ENCODE measurements around the gene FNTB. TPM values are rescaled to one million over a fixed set of nuclear protein-coding genes. Genes with fewer than 3 reads are reported as not detected.
A peak's percentile ranks its signal among the peaks of the same experiment; 100 is the strongest.

FNTB gene
- total and polyA plus RNA-seq, 8 donors, result 4.6 to 9.5 (median 6.7) TPM

GRCh38 chr14:65100922-65101541, 114.3 kb downstream of the FNTB start:
- no peak for TF ChIP-seq CTCF (IDR thresholded peaks at IDR 0.05)
- WGBS, 2 donors, result 33 to 45% methylated on average over 6 of the region's 6 CpGs
- H3K36me3 ChIP-seq, result no peaks in the 10 kb centered on the region
- DNase-seq (no peak), ATAC-seq (no peak), FAIRE-seq (no peak)
- H3K27ac ChIP-seq, result no peak overlapping the region
- H3K4me3 ChIP-seq, result peak overlapping the region; percentile 58 to 96 (median 76)
- H3K27me3 ChIP-seq, result no peaks in the 10 kb centered on the region
- H3K9me3 ChIP-seq, result no peaks in the 10 kb centered on the region
- intact Hi-C loops (cut with DNase I), result no loop called here
- H3K4me1 ChIP-seq, result peaks cover 0 to 36% (median 0%) of the 10 kb centered on the region in 3 donors

- H3K27ac ChIP-seq, result peak overlapping the region; percentile 44 to 87 (median 68)
- 1% methylated on average over 37 to 66 of the region's 66 CpGs for WGBS, 2 donors
- FAIRE-seq (no peak), DNase-seq (peak in 5 of 6 donors; percentile 18 to 86 (median 61)), ATAC-seq (peak; percentile 0 to 44 (median 7))
- TF ChIP-seq CTCF (IDR thresholded peaks at IDR 0.05), result no peak
- peak overlapping the region; percentile 58 to 96 (median 76) for H3K4me3 ChIP-seq
- H3K27me3 ChIP-seq, result no peaks in the 10 kb centered on the region
- peaks cover 0 to 28% (median 0%) of the 10 kb centered on the region in 3 donors for H3K4me1 ChIP-seq
- no peaks in the 10 kb centered on the region for H3K36me3 ChIP-seq
- H3K9me3 ChIP-seq, result no peaks in the 10 kb centered on the region
- intact Hi-C loops (cut with DNase I), result no loop called here
These were observed 115.1 kb downstream of the FNTB start for GRCh38 chr14:65101631-65102440.

- Histone ChIP-seq H3K4me1 (peaks cover 0 to 26% (median 0%) of the 10 kb centered on the region in 3 donors), H3K36me3 (no peaks in the 10 kb centered on the region), H3K4me3 (peak within 1 kb of the TSS; percentile 58 to 96 (median 80)), H3K27me3 (no peaks in the 10 kb centered on the region), H3K27ac (peak within 1 kb of the TSS; percentile 44 to 87 (median 68)), H3K9me3 (no peaks in the 10 kb centered on the region)
- 0 to 1% methylated on average over 48 to 60 of the region's 61 CpGs for WGBS, 2 donors
- FAIRE-seq (no peak), ATAC-seq (peak; percentile 91 to 94 (median 92)), DNase-seq (peak; percentile 96 to 99 (median 98))
- TF ChIP-seq CTCF (IDR thresholded peaks at IDR 0.05), result no peak
- intact Hi-C loops (cut with DNase I), result no loop called here
These were observed 115.9 kb downstream of the FNTB start, which contains the start of gene MAX for GRCh38 chr14:65102441-65103149. Gene MAX, minus strand, starts transcription at chr14:65102517. Its CDS starts 178 bp downstream, at chr14:65102339.

GRCh38 chr14:65103150-65103760, 116.6 kb downstream of the FNTB start:
- DNase-seq, result peak in 3 of 6 donors; percentile 28 to 35 (median 33)
- peaks cover 0 to 22% (median 0%) of the 10 kb centered on the region in 3 donors for H3K4me1 ChIP-seq
- no peaks in the 10 kb centered on the region for H3K36me3 ChIP-seq
- H3K27me3 ChIP-seq, result no peaks in the 10 kb centered on the region
- ATAC-seq, result peak in 2 of 4 donors; percentile 7 to 11
- no peaks in the 10 kb centered on the region for H3K9me3 ChIP-seq
- FAIRE-seq, result no peak
- peak overlapping the region; percentile 24 to 96 (median 80) for H3K4me3 ChIP-seq
- intact Hi-C loops (cut with DNase I), result no loop called here
- WGBS, 2 donors, result 4 to 5% methylated on average over 22 of the region's 22 CpGs
- H3K27ac ChIP-seq, result peak overlapping the region in 2 of 4 donors; percentile 61 to 70
- TF ChIP-seq CTCF (IDR thresholded peaks at IDR 0.05), result no peak

Measured in pancreas (tissue), 10 donors.